PC-3 (cell line): ENCODE results near the gene KRT5.

Experiments used
- EZH2 ChIP-seq: fragments of 300-600 bp; sonication (generic); IDR thresholded peaks from one replicate; pipeline ENCODE4 v1.6.1; 2017; ENCODE audit warnings: antibody characterized with exemption, mild to moderate bottlenecking, low read length; ENCODE audit not compliant: unreplicated experiment
- TF ChIP-seq, protein P1 (sequence below): fragments of 300-600 bp; sonication (generic); conservative IDR thresholded peaks from 2 replicates; pipeline ENCODE4 v1.5.1; 2017; ENCODE audit warnings: antibody characterized with exemption, low read depth, mild to moderate bottlenecking, low read length

GRCh38 chr12:52539821-52540173 is 19.6 kb upstream of the KRT5 start:
- TF ChIP-seq, protein P1, sequence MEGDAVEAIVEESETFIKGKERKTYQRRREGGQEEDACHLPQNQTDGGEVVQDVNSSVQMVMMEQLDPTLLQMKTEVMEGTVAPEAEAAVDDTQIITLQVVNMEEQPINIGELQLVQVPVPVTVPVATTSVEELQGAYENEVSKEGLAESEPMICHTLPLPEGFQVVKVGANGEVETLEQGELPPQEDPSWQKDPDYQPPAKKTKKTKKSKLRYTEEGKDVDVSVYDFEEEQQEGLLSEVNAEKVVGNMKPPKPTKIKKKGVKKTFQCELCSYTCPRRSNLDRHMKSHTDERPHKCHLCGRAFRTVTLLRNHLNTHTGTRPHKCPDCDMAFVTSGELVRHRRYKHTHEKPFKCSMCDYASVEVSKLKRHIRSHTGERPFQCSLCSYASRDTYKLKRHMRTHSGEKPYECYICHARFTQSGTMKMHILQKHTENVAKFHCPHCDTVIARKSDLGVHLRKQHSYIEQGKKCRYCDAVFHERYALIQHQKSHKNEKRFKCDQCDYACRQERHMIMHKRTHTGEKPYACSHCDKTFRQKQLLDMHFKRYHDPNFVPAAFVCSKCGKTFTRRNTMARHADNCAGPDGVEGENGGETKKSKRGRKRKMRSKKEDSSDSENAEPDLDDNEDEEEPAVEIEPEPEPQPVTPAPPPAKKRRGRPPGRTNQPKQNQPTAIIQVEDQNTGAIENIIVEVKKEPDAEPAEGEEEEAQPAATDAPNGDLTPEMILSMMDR, result no peak
- no peak for TF ChIP-seq EZH2
